Liver (tissue), 9 donors: Measurements from ENCODE around the gene SNHG17. TPM values are rescaled to one million over a fixed set of nuclear protein-coding genes. Genes with fewer than 3 reads are reported as not detected.
A peak's percentile ranks its signal among the peaks of the same experiment; 100 is the strongest.

Experiments
- DNase-seq: peaks from one replicate; pipeline ENCODE4 v3.0.0-alpha.2; 2017; ENCODE audit warnings: low spot score
- H3K27ac ChIP-seq, 2 donors: one replicate each; pipeline ENCODE4 v1.7.0; 2013; ENCODE audit warnings: inconsistent platforms in 2 of 2, low read length in 2 of 2, control low read depth in 1 of 2, low read depth in 1 of 2, mild to moderate bottlenecking in 1 of 2
- H3K27me3 ChIP-seq, 4 donors: one replicate each; pipeline versions ENCODE4 v1.6.1 to v1.7.0; 2013; ENCODE audit warnings: low read length in 3 of 4, inconsistent platforms in 1 of 4, mild to moderate bottlenecking in 1 of 4, moderate library complexity in 1 of 4; ENCODE audit not compliant: control insufficient read depth in 4 of 4, insufficient read depth in 4 of 4
- H3K36me3 ChIP-seq, 4 donors: one replicate each; pipeline versions ENCODE4 v1.6.1 to v1.7.0; 2013; ENCODE audit warnings: low read length in 3 of 4, mild to moderate bottlenecking in 3 of 4, low read depth in 1 of 4, moderate library complexity in 1 of 4; ENCODE audit not compliant: control insufficient read depth in 4 of 4, insufficient read depth in 3 of 4
- H3K4me1 ChIP-seq, 4 donors: one replicate each; pipeline versions ENCODE4 v1.6.1 to v1.7.0; 2013; ENCODE audit warnings: low read length in 3 of 4, mild to moderate bottlenecking in 3 of 4, moderate library complexity in 1 of 4; ENCODE audit not compliant: control insufficient read depth in 4 of 4, insufficient read depth in 4 of 4
- H3K4me3 ChIP-seq, 3 donors: one replicate each; pipeline versions ENCODE4 v1.6.1 to v1.7.0; 2013; ENCODE audit warnings: low read length in 3 of 3, control low read depth in 1 of 3, low read depth in 1 of 3, mild to moderate bottlenecking in 1 of 3
- H3K9ac ChIP-seq, 2 donors: one replicate each; pipeline ENCODE4 v1.7.0; 2013; ENCODE audit warnings: low read length in 2 of 2, mild to moderate bottlenecking in 2 of 2, moderate library complexity in 2 of 2, control low read depth in 1 of 2, low read depth in 1 of 2
- H3K9me3 ChIP-seq, 4 donors: one replicate each; pipeline versions ENCODE4 v1.6.1 to v1.7.0; 2013; ENCODE audit warnings: low read length in 3 of 4; ENCODE audit not compliant: control insufficient read depth in 4 of 4
- ATF3 ChIP-seq: IDR thresholded peaks from 2 replicates; pipeline ENCODE4 v1.6.1; 2016; ENCODE audit warnings: antibody characterized with exemption
- CTCF ChIP-seq: fragments of 150-350 bp; IDR thresholded peaks from 2 replicates; pipeline ENCODE4 v1.5.1; 2017; ENCODE audit warnings: improper control_type of control experiment, low read depth, low read length; ENCODE audit not compliant: missing input control
- EGR1 ChIP-seq, 2 donors: IDR thresholded peaks; 2 replicates each; pipeline ENCODE4 v1.6.1; 2016 to 2018; ENCODE audit warnings: antibody characterized with exemption in 2 of 2, low read depth in 2 of 2
- FOXA1 ChIP-seq: IDR thresholded peaks from 2 replicates; pipeline ENCODE4 v1.6.1; 2016; ENCODE audit warnings: antibody characterized with exemption
- FOXA2 ChIP-seq: IDR thresholded peaks from 2 replicates; pipeline ENCODE4 v1.6.1; 2016; ENCODE audit warnings: antibody characterized with exemption
- GABPA ChIP-seq, 2 donors: IDR thresholded peaks in 1 of 2; conservative IDR thresholded peaks in 1 of 2; 2 replicates each; pipeline ENCODE4 v1.6.1; 2016; ENCODE audit warnings: antibody characterized with exemption in 2 of 2, mild to moderate bottlenecking in 1 of 2, moderate library complexity in 1 of 2
- HNF4A ChIP-seq, 2 donors: conservative IDR thresholded peaks; 2 replicates each; pipeline ENCODE4 v1.6.1; 2016; ENCODE audit warnings: antibody characterized with exemption in 2 of 2, mild to moderate bottlenecking in 2 of 2
- HNF4G ChIP-seq: IDR thresholded peaks from 2 replicates; pipeline ENCODE4 v1.6.1; 2016; ENCODE audit warnings: antibody characterized with exemption
- JUND ChIP-seq, 2 donors: IDR thresholded peaks; 2 replicates each; pipeline ENCODE4 v1.6.1; 2016; ENCODE audit warnings: antibody characterized with exemption in 2 of 2
- MAX ChIP-seq: IDR thresholded peaks from 2 replicates; pipeline ENCODE4 v1.6.1; 2016; ENCODE audit warnings: antibody characterized with exemption
- NR2F2 ChIP-seq: IDR thresholded peaks from 2 replicates; pipeline ENCODE4 v1.6.1; 2016; ENCODE audit warnings: antibody characterized with exemption
- RAD21 ChIP-seq, 2 donors: IDR thresholded peaks; 2 replicates each; pipeline ENCODE4 v1.6.1; 2016; ENCODE audit warnings: antibody characterized with exemption in 2 of 2, mild to moderate bottlenecking in 2 of 2
- REST ChIP-seq: IDR thresholded peaks from 2 replicates; pipeline ENCODE4 v1.6.1; 2016; ENCODE audit warnings: antibody characterized with exemption, mild to moderate bottlenecking
- RXRA ChIP-seq, 2 donors: IDR thresholded peaks; 2 replicates each; pipeline ENCODE4 v1.6.1; 2017 to 2018; ENCODE audit warnings: antibody characterized with exemption in 2 of 2, mild to moderate bottlenecking in 1 of 2
- SP1 ChIP-seq: IDR thresholded peaks from 2 replicates; pipeline ENCODE4 v1.6.1; 2018; ENCODE audit warnings: antibody characterized with exemption, mild to moderate bottlenecking
- TAF1 ChIP-seq: conservative IDR thresholded peaks from 2 replicates; pipeline ENCODE4 v1.6.1; 2016; ENCODE audit warnings: antibody characterized with exemption, mild to moderate bottlenecking
- YY1 ChIP-seq: IDR thresholded peaks from 2 replicates; pipeline ENCODE4 v1.6.1; 2016; ENCODE audit warnings: antibody characterized with exemption, mild to moderate bottlenecking
- ZBTB33 ChIP-seq: IDR thresholded peaks from 2 replicates; pipeline ENCODE4 v1.6.1; 2016; ENCODE audit warnings: antibody characterized with exemption
- WGBS: extraction: QIAGEN DNeasy Blood & Tissue Kit; methylation state at CpG from one replicate; pipeline ENCODE4 v1.1.7; 2013; 5-methylcytosine and 5-hydroxymethylcytosine counted together
- polyA plus RNA-seq, 2 donors: library from polyadenylated mRNA; stranded (reverse) in 1 of 2; unstranded in 1 of 2; fragments of 200-250 nt in 1 of 2; fragments of >200 nt in 1 of 2; fragmentation: Nextera tagmentation in 1 of 2; extraction: Ambion mirVana in 1 of 2; gene quantifications; one replicate each; pipeline versions ENCODE4 v1.2.1 to v1.2.3, GENCODE V29; 2013 to 2015
- total RNA-seq, 2 donors: library from RNA; depleted of rRNA; stranded (reverse); fragments of >200 nt; gene quantifications; one replicate each; pipeline ENCODE4 v1.2.3, GENCODE V29; 2014
- donor health status: healthy.
- donor health status: healthy.
- donor health status: healthy.
- donor health status: healthy.
- donor health status: healthy.

The SNHG17 gene
- total and polyA plus RNA-seq, 4 donors: 6.3 to 24.6 (median 14.0) TPM

GRCh38 chr20:38429301-38429700 is 5.8 kb downstream of the SNHG17 start:
- 90% methylated on average over 3 of the region's 3 CpGs for WGBS
- no peaks in the 10 kb centered on the region for H3K27me3 ChIP-seq
- H3K9me3 ChIP-seq: no peaks in the 10 kb centered on the region
- TF ChIP-seq EGR1 (IDR thresholded peaks at IDR 0.05; ENCODE audit: low read depth in 2 of 2) (no peak), REST (no peak), ATF3 (no peak), RAD21 (IDR thresholded peaks at IDR 0.05) (no peak), ZBTB33 (no peak), CTCF (no peak), RXRA (IDR thresholded peaks at IDR 0.05) (no peak), GABPA (IDR thresholded peaks at IDR 0.05 in 1 of 2, conservative IDR thresholded peaks at IDR 0.05 in 1 of 2) (no peak), YY1 (no peak), JUND (IDR thresholded peaks at IDR 0.05) (no peak), FOXA2 (no peak), MAX (no peak), HNF4A (conservative IDR thresholded peaks at IDR 0.05) (no peak), FOXA1 (no peak), HNF4G (no peak), NR2F2 (no peak), TAF1 (no peak), SP1 (no peak)
- no peak overlapping the region for H3K9ac ChIP-seq
- H3K36me3 ChIP-seq: peaks cover 14 to 74% (median 63%) of the 10 kb centered on the region in 4 donors
- peak; percentile 61 for DNase-seq
- peaks cover 0 to 53% (median 41%) of the 10 kb centered on the region in 4 donors for H3K4me1 ChIP-seq
- peak overlapping the region; percentile 29 to 90 for H3K27ac ChIP-seq
- no peak overlapping the region for H3K4me3 ChIP-seq
